ENCODE data around the gene COL4A1.

- TF ChIP-seq CTCF (IDR thresholded peaks at IDR 0.05; ENCODE audit: low read length) (no peak), EZH2 (IDR thresholded peaks at IDR 0.05; ENCODE audit: borderline replicate concordance, low read length) (no peak)
These were observed 44.3 kb downstream of the COL4A1 start for GRCh38 chr13:110262508-110263291.

All from OCI-LY1 (cell line).